Measurements from ENCODE around the gene ATP6V0B.

The ATP6V0B gene

DNA sequence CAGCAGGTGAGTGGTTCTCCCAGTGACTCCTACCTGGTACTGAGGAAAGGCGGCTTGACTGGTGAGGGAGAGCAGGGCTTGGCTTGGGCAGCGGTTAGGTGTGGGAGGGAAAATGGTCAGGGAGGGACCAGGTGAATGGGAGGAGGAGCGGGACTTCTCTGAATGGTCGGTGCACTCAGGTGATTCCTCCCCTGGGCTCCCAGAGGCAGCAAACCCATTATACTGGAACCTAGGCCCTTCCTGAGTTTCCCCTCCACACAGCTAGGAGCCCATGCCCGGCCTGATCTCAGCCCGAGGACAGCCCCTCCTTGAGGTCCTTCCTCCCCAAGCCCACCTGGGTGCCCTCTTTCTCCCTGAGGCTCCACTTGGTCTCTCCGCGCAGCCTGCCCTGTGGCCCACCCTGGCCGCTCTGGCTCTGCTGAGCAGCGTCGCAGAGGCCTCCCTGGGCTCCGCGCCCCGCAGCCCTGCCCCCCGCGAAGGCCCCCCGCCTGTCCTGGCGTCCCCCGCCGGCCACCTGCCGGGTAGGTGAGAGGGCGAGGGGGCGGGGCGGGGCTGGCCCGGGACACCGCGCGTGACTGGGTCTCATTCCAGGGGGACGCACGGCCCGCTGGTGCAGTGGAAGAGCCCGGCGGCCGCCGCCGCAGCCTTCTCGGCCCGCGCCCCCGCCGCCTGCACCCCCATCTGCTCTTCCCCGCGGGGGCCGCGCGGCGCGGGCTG is 38.9 kb upstream of the ATP6V0B start:
- no peaks in the 10 kb centered on the region for H3K36me3 ChIP-seq (ENCODE audit: insufficient read depth, low read length)
- peaks cover 3% of the 10 kb centered on the region for H3K27me3 ChIP-seq (ENCODE audit: control insufficient read depth, insufficient read depth, low read length)
- no peak overlapping the region for H3K9ac ChIP-seq (ENCODE audit: low read depth, low read length)
- peak overlapping the region; percentile 75 for H3K4me2 ChIP-seq (ENCODE audit: low read length)
- H3K9me3 ChIP-seq (replicated peaks; ENCODE audit: low read length), result no peaks in the 10 kb centered on the region
- peaks cover 18% of the 10 kb centered on the region for H3K4me1 ChIP-seq (ENCODE audit: control insufficient read depth, insufficient read depth, low read length)
- peak overlapping the region; percentile 55 for H3K4me3 ChIP-seq (ENCODE audit: low read length)

DNA sequence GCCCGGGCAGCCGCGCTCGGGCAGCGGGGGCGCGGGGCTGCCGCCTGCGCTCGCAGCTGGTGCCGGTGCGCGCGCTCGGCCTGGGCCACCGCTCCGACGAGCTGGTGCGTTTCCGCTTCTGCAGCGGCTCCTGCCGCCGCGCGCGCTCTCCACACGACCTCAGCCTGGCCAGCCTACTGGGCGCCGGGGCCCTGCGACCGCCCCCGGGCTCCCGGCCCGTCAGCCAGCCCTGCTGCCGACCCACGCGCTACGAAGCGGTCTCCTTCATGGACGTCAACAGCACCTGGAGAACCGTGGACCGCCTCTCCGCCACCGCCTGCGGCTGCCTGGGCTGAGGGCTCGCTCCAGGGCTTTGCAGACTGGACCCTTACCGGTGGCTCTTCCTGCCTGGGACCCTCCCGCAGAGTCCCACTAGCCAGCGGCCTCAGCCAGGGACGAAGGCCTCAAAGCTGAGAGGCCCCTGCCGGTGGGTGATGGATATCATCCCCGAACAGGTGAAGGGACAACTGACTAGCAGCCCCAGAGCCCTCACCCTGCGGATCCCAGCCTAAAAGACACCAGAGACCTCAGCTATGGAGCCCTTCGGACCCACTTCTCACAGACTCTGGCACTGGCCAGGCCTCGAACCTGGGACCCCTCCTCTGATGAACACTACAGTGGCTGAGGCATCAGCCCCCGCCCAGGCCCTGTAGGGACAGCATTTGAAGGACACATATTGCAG is 38.2 kb upstream of the ATP6V0B start:
- no peaks in the 10 kb centered on the region for H3K36me3 ChIP-seq (ENCODE audit: insufficient read depth, low read length)
- peak overlapping the region; percentile 55 for H3K4me3 ChIP-seq (ENCODE audit: low read length)
- H3K9me3 ChIP-seq (replicated peaks; ENCODE audit: low read length), result no peaks in the 10 kb centered on the region
- H3K4me2 ChIP-seq (ENCODE audit: low read length), result peak overlapping the region; percentile 75
- H3K27me3 ChIP-seq (ENCODE audit: control insufficient read depth, insufficient read depth, low read length), result peaks cover 3% of the 10 kb centered on the region
- H3K4me1 ChIP-seq (ENCODE audit: control insufficient read depth, insufficient read depth, low read length), result peaks cover 18% of the 10 kb centered on the region
- H3K9ac ChIP-seq (ENCODE audit: low read depth, low read length), result no peak overlapping the region

DNA sequence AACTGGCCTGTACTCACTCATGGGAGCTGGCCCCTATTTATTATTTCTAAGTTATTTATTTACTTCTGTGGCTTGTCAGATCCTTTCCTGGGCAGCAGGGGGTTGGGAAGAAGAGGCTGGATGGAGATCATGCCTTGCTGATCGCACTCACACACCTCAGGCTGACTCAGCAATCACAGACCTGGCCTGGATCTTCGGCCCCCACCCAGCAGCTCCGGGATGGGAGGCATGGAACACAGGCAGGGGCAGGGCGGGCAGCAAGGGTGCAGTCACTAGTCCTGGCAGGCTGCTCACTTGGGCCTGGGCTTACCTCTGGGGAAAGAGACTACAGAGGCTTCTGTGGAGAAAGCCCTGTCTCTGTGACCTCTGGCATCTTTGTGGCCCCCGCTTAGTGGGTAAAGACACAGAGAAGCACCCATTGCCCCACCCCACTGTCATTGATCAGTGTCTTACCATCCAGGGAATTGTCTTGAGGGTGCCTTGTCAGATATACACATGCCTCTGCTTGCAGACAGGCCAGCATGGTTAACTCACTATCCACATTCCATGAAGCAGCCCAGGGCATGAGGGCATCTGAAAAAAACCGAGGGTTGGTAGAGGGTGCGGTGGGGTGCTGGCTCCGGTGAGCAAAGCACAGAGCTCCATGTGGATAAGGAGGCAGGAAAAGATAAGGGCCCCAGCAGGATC is 37.4 kb upstream of the ATP6V0B start:
- Histone ChIP-seq H3K4me1 (ENCODE audit: control insufficient read depth, insufficient read depth, low read length) (peaks cover 18% of the 10 kb centered on the region), H3K27me3 (ENCODE audit: control insufficient read depth, insufficient read depth, low read length) (peaks cover 3% of the 10 kb centered on the region), H3K4me3 (ENCODE audit: low read length) (no peak overlapping the region), H3K36me3 (ENCODE audit: insufficient read depth, low read length) (no peaks in the 10 kb centered on the region), H3K9me3 (replicated peaks; ENCODE audit: low read length) (no peaks in the 10 kb centered on the region), H3K4me2 (ENCODE audit: low read length) (no peak overlapping the region), H3K9ac (ENCODE audit: low read depth, low read length) (no peak overlapping the region)

DNA sequence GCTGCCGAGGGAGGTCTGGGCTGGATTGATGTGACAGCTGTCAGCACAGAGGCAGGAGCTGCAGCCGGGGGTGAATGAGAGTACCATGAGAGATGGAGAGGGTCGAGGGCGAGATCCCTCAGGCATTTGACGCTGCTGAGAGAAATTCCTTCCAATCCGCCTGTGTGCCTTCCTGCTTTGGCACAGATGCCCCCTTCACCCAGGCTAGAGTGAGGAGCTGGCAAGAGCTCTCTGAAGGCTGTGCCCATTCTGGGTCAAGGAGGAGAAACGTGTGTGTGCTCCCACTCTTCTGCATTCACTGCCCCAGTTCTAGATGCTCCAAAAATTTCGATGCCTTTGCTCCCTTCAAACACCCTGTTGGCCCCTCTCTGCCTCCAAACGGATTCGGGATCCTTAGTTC is 36.4 kb upstream of the ATP6V0B start:
- Histone ChIP-seq H3K4me1 (ENCODE audit: control insufficient read depth, insufficient read depth, low read length) (peaks cover 7% of the 10 kb centered on the region), H3K27me3 (ENCODE audit: control insufficient read depth, insufficient read depth, low read length) (peaks cover 3% of the 10 kb centered on the region), H3K4me3 (ENCODE audit: low read length) (no peak overlapping the region), H3K9me3 (replicated peaks; ENCODE audit: low read length) (no peaks in the 10 kb centered on the region), H3K36me3 (ENCODE audit: insufficient read depth, low read length) (no peaks in the 10 kb centered on the region), H3K9ac (ENCODE audit: low read depth, low read length) (no peak overlapping the region), H3K4me2 (ENCODE audit: low read length) (no peak overlapping the region)

DNA sequence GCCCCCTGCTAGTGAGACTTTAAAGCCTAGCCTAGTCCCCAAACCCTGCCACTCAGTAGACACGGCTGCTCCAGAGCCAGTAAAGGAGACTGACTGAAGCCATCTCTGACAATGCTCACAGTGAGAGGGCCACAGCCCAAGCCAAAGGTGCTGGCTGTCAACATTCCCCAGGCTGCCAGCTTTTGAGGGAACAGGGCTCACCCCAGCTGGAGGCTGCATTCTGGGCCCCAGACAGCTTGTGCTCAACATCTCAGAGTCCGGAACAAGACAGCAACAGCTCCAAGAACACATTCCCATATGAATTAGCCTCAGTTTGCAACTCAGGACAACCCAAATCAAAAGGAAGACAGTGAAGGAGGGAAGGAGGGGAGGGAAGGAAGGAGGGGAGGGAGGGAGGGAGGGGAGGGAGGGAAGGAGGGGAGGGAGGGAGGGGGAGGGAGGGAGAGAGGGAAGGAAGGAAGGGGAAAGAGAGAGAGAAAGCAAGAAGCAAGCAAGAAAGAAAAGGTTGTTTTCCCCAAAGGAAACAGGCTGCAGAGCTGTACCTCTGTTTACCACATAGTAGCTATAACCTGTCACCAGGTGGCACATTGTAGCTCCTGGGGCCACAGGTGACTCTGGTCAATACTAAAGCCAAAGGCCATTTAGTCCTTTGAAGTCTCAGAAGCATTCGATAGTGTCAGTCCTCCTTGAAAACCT is 35.7 kb upstream of the ATP6V0B start:
- peaks cover 3% of the 10 kb centered on the region for H3K27me3 ChIP-seq (ENCODE audit: control insufficient read depth, insufficient read depth, low read length)
- H3K9me3 ChIP-seq (replicated peaks; ENCODE audit: low read length), result no peaks in the 10 kb centered on the region
- no peak overlapping the region for H3K4me3 ChIP-seq (ENCODE audit: low read length)
- H3K36me3 ChIP-seq (ENCODE audit: insufficient read depth, low read length), result no peaks in the 10 kb centered on the region
- peaks cover under 1% of the 10 kb centered on the region for H3K4me1 ChIP-seq (ENCODE audit: control insufficient read depth, insufficient read depth, low read length)
- no peak overlapping the region for H3K9ac ChIP-seq (ENCODE audit: low read depth, low read length)
- no peak overlapping the region for H3K4me2 ChIP-seq (ENCODE audit: low read length)

DNA sequence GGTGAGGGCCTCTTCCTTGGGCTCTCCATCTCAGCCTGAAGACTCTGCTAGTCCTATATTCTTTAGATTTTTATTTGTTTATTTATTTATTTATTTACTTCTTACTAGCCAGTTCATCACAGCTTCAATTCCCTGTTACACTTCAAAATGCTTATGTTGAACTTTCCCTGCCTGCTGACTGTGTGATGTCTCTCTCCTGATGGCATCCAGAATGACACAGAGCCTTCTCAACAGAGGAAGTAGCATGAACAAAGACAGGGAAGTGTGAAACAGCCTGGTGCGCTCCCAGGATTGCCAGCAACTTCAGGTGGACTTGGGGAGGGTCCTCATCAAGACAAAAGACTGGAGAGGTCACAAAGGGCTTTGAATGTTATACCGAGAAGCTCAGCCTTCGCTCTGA is 32.3 kb upstream of the ATP6V0B start:
- Histone ChIP-seq H3K27me3 (ENCODE audit: control insufficient read depth, insufficient read depth, low read length) (no peaks in the 10 kb centered on the region), H3K9me3 (replicated peaks; ENCODE audit: low read length) (no peaks in the 10 kb centered on the region), H3K4me1 (ENCODE audit: control insufficient read depth, insufficient read depth, low read length) (peaks cover 5% of the 10 kb centered on the region), H3K36me3 (ENCODE audit: insufficient read depth, low read length) (no peaks in the 10 kb centered on the region), H3K4me2 (ENCODE audit: low read length) (no peak overlapping the region), H3K4me3 (ENCODE audit: low read length) (no peak overlapping the region), H3K9ac (ENCODE audit: low read depth, low read length) (no peak overlapping the region)

DNA sequence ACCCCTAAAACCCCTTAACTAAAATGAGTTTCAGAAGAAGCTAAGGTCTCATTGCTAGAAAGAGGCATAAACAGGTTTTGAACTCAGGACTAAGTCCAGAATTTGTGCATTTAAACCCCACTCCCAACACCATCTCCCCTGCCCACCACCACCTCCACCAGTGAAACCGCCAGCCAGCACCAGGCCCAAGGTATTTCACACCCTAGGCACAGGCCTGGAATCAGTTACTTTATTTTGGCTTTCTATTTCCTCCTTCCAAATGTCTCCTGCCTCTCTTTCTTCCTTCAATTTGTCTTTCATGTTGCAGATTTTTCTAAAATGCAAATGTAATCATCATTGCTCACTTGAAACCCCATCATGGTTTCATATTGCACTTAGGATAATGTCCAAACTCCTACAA is 29.9 kb upstream of the ATP6V0B start:
- Histone ChIP-seq H3K27me3 (ENCODE audit: control insufficient read depth, insufficient read depth, low read length) (no peaks in the 10 kb centered on the region), H3K4me2 (ENCODE audit: low read length) (no peak overlapping the region), H3K4me1 (ENCODE audit: control insufficient read depth, insufficient read depth, low read length) (peaks cover 21% of the 10 kb centered on the region), H3K4me3 (ENCODE audit: low read length) (no peak overlapping the region), H3K36me3 (ENCODE audit: insufficient read depth, low read length) (peaks cover 5% of the 10 kb centered on the region), H3K9ac (ENCODE audit: low read depth, low read length) (no peak overlapping the region), H3K9me3 (replicated peaks; ENCODE audit: low read length) (no peaks in the 10 kb centered on the region)

DNA sequence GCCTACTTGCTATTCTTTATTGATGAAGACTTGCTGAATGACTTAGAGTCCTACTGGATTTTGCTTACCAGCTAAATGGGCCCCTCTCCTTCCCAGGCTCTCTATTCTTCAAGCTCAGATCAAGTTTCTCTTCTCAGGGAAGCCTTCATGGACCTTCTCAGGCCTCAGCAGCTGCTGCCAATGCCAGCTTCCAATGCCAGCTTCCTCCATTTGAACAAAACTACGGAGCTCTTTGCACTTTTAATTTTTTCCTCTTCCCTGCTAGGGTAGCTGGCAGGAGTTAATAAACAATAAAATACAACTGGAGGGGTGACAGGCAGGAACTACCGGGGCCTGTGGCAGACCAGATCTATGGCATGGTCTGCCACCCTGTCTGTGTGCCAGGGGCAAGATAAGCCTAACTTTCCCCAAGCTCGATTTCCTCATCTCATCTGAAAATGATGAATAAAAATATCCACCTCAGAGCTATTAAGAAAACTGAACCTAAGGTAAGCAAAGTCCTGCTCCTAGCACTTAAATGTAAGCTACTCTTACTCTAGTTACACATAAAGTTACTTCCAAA is 29.0 kb upstream of the ATP6V0B start:
- H3K9me3 ChIP-seq (replicated peaks; ENCODE audit: low read length), result no peaks in the 10 kb centered on the region
- peaks cover 11% of the 10 kb centered on the region for H3K36me3 ChIP-seq (ENCODE audit: insufficient read depth, low read length)
- H3K27me3 ChIP-seq (ENCODE audit: control insufficient read depth, insufficient read depth, low read length), result no peaks in the 10 kb centered on the region
- peak overlapping the region; percentile 96 for H3K9ac ChIP-seq (ENCODE audit: low read depth, low read length)
- H3K4me3 ChIP-seq (ENCODE audit: low read length), result peak overlapping the region; percentile 93
- peaks cover 21% of the 10 kb centered on the region for H3K4me1 ChIP-seq (ENCODE audit: control insufficient read depth, insufficient read depth, low read length)
- H3K4me2 ChIP-seq (ENCODE audit: low read length), result peak overlapping the region; percentile 97

DNA sequence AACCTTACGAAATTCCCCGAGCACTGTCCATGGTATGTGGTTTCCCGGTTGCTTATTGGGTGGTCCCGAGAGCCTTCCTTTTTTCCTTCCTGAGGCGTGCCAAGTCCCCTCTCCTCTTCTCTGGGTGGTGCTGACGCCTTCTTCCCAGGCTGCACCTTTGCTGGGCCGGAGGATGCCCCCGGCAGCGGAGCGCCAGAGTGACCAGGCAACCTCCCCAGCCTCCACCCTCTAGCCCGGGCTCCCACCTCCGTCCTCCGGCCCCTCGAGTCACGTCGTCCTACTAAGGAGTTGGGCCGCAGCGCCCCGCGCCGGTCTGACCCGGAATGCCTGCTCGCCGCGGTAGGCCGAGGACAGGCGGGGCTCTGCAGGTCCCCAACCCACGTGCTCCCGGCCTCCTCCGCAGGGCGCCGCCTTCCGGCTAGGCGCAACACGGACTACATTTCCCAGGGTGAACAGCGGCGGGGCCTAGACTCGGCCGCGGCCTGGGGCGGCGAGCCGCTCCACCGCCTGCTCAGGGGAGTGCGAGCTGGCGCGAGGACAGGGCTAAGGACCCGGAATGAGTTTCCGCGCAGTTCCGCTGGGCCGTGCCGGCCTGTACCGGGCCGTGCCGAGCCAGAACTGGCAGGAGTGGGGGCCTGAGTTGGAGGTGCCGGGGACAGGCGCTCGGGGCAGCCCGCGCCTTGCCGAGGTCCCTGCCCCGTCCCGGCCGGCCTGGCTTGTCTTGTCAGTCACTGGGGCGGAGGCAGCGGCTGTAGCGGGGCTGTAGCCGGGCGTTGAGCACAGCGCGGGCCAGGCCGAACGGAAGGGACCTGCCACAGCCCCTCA is 28.3 kb upstream of the ATP6V0B start, which contains the start of gene IPO13:
Gene IPO13, plus strand, starts transcription at position 715 of the 825 bp plus-strand sequence. CDS start 651 bp downstream, outside the sequence.
- Histone ChIP-seq H3K36me3 (ENCODE audit: insufficient read depth, low read length) (peaks cover 11% of the 10 kb centered on the region), H3K4me2 (ENCODE audit: low read length) (peak within 1 kb of the TSS; percentile 97), H3K27me3 (ENCODE audit: control insufficient read depth, insufficient read depth, low read length) (no peaks in the 10 kb centered on the region), H3K9me3 (replicated peaks; ENCODE audit: low read length) (no peaks in the 10 kb centered on the region), H3K4me1 (ENCODE audit: control insufficient read depth, insufficient read depth, low read length) (peaks cover 21% of the 10 kb centered on the region), H3K4me3 (ENCODE audit: low read length) (peak within 1 kb of the TSS; percentile 93), H3K9ac (ENCODE audit: low read depth, low read length) (peak within 1 kb of the TSS; percentile 96)

DNA sequence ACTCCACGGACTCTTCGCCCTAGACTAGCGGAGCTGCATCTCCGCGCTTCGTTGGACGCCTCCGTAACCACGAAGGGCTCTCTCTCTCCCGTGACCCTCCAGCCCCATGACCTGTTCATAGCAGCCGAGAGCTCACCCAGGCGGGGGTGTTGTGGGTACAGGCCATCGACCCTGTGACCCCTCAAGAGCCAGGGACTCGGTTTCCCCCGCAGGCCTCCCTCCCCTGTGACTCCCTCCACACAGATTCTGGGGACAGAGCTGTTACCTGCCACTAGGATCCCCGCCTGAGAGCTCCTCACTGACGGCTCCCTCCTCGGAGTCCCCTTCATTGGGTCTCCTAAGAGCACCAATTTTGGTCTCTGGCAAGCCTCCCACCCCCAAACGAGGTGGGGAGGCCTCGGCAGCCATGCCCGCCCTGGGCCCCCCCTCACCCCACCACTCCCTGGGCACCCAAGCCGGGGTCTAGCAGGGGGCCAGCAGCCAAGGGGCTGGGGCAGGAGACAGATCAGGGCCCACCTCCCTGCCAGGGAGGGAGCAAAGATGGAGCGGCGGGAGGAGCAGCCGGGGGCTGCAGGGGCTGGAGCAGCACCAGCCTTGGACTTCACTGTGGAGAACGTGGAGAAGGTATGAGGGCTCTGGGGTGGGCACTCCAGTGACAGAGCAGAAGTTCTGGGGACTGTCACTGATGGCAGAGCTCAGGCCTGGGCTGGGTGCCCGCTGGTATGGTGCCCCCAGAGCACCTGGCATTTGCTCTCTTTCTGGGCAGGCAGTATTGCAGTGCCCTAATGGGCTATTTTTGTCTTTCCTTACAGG is 27.5 kb upstream of the ATP6V0B start:
- H3K4me2 ChIP-seq (ENCODE audit: low read length), result peak overlapping the region; percentile 97
- peak overlapping the region; percentile 96 for H3K9ac ChIP-seq (ENCODE audit: low read depth, low read length)
- no peaks in the 10 kb centered on the region for H3K9me3 ChIP-seq (replicated peaks; ENCODE audit: low read length)
- peaks cover 11% of the 10 kb centered on the region for H3K36me3 ChIP-seq (ENCODE audit: insufficient read depth, low read length)
- peaks cover 21% of the 10 kb centered on the region for H3K4me1 ChIP-seq (ENCODE audit: control insufficient read depth, insufficient read depth, low read length)
- no peaks in the 10 kb centered on the region for H3K27me3 ChIP-seq (ENCODE audit: control insufficient read depth, insufficient read depth, low read length)
- peak overlapping the region; percentile 93 for H3K4me3 ChIP-seq (ENCODE audit: low read length)
